Measurements from ENCODE around the gene NHLRC2.

The NHLRC2 gene

DNA sequence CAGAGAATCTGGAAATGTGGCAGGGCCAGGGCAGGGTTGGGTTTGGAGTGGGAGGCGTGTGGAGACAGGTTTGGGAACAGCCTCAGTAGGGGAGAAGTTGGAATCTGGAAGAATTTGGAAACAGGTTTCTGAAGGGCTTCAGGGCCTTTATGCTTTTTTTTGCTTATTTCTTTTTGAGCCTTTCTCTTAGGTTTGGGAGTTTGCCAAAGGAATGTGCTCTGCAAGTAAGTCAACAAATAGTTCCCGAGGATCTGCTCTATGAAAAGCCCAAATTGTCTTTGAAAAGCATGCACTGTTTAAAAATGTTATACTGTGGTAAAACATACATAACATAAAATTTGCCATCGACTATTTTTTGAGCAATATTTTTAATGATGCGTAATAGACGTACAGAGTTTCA, 102.6 kb downstream of the NHLRC2 start:
- FAIRE-seq (no peak), DNase-seq (ENCODE audit: insufficient read length, low spot score) (no peak)
- TF ChIP-seq, protein P1, sequence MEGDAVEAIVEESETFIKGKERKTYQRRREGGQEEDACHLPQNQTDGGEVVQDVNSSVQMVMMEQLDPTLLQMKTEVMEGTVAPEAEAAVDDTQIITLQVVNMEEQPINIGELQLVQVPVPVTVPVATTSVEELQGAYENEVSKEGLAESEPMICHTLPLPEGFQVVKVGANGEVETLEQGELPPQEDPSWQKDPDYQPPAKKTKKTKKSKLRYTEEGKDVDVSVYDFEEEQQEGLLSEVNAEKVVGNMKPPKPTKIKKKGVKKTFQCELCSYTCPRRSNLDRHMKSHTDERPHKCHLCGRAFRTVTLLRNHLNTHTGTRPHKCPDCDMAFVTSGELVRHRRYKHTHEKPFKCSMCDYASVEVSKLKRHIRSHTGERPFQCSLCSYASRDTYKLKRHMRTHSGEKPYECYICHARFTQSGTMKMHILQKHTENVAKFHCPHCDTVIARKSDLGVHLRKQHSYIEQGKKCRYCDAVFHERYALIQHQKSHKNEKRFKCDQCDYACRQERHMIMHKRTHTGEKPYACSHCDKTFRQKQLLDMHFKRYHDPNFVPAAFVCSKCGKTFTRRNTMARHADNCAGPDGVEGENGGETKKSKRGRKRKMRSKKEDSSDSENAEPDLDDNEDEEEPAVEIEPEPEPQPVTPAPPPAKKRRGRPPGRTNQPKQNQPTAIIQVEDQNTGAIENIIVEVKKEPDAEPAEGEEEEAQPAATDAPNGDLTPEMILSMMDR (IDR thresholded peaks at IDR 0.05; ENCODE audit: insufficient read depth, missing control alignments) = no peak

DNA sequence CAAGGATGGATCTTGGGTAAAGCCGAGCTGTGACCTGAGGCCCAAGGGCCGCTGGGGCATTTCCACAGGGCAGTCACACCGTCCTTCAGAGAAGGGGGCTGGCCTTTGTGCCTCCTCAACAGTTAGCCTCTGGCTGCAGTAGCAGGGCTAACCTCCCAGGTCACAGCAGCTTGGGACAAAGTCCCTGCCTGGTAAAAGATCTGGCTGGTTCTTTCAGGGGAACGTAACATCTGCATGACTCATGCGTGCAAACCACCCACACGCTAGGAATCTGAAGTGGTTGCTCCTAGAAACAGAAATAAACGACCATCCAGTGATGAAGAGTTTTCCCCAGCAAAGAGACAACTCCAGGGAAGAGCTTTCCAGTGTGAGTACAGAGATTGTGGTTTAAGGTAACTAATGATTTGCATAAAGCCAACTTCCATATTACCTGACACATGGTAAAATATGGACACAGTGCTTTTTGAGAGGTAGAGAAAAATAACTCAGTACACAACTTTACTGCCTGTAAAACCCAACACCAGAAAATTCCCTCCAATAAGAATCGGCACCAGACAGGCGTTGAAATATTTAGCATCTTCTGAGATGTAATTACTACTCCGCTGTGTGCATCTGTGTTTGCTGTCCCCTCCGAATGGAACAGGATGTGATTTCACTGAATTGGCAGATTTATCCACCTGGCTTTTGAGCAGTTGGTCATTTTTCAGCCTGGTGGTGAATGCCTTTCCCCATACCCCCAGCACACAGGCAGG, 104.3 kb downstream of the NHLRC2 start:
- FAIRE-seq = no peak
- TF ChIP-seq, protein P1 (IDR thresholded peaks at IDR 0.05; ENCODE audit: insufficient read depth, missing control alignments) = no peak
- DNase-seq (ENCODE audit: insufficient read length, low spot score) = no peak

DNA sequence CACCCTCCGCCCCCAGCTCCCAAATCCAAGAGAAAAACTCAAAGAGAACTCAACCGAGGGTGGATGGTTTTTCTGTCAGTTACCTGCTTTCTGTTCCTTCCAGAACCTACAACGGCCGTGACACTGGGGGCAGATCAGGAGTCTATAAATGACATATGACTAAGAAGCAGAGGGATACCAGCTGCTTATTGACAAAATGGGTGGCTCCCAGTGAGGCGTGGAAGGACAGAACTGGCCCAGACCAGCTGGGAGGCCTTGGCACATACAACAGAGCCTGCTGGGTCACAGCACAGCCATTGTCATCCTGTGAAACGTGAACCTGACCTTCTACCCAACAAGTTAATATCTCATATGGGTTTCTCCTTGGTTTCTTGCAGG, 104.9 kb downstream of the NHLRC2 start:
- TF ChIP-seq, protein P1 (IDR thresholded peaks at IDR 0.05; ENCODE audit: insufficient read depth, missing control alignments) = no peak
- no peak for DNase-seq (ENCODE audit: insufficient read length, low spot score)
- FAIRE-seq = no peak

DNA sequence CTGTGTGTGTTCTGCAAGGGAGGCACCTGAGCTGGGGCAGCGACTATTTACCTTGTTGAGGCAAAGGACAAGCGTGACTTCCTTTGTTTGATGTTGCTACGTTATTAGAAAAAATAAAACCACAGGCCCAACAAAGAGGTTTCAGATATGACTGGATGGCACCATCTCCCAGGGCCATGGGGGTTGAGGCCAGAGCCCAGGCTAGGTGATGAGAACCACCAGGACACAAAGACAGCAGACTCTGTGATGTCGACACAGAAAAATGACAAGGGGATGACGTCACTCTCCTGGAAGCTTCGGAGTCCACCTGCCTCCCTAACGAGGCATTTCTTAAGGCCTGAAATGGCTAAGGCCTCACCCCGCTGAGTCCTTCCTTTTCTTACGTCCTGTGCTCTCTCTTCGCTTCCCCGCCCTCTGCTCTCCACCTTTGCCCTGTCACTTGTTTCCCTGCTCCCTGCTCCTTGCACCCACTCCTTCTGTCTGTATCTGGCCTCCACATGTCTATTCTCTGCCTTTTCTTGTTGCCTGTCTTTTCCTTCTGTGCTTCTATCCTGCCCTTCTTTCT, 106.2 kb downstream of the NHLRC2 start:
- DNase-seq (ENCODE audit: insufficient read length, low spot score) = no peak
- FAIRE-seq = no peak
- TF ChIP-seq, protein P1 (IDR thresholded peaks at IDR 0.05; ENCODE audit: insufficient read depth, missing control alignments) = no peak

DNA sequence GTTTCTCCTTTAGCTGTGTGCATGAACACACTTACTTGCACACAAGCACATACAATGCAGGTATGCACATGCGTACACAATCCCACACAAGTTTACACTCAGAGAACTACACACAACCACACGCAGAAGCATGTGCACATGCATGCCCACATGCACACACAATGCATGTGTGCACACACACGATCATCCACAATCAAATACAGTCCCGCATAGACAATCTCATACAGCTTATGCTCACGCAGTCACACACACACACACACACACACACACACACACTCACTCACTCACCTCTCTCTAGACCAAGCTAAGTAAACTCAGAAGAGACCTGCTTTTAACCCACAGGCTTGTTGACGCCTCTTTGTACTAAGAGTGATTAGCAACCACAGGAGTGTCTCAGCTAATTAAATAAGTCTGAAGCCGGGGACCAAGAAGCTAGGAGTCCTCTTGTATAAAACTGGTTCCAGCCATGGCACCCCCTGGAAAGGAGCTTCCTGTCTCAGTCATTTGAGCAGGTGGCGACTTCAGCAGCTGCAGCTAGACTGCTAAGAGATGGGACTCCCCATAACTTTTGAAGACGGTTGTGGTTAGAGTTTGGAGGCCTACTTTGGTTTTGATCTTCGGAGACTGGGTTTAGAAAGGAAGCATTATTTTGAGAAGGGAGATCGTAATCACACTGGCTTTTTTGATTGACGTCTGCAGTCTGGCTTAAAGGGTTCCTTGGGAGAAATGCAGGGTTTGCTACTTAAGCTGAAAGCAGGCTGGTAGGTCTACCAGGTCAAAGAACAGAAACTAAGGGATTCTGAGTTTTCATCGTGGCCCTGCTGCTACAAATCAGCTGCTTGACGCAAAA, 106.9 kb downstream of the NHLRC2 start:
- FAIRE-seq (no peak), DNase-seq (ENCODE audit: insufficient read length, low spot score) (no peak)
- TF ChIP-seq, protein P1 (IDR thresholded peaks at IDR 0.05; ENCODE audit: insufficient read depth, missing control alignments) = no peak

DNA sequence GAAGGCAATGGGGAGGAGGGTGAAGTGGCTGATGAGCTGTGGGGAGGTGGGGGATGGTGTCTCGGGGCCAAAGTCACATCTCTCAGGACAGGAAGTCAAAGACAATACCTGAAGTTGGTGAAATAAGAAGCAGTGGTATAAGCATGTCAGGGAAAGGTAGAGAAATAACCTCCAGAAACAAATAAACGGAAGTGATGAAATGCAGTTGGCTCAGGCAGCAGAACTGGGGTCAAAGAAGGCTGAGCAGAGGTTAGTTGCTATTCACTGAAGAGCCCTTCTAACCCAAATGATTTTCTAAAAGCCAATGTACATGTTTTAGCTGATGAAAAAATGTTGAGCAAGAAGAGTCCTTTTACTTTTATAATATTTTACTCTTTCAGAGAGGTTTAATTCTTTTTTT, 110.6 kb downstream of the NHLRC2 start:
- TF ChIP-seq, protein P1 (IDR thresholded peaks at IDR 0.05; ENCODE audit: insufficient read depth, missing control alignments) = no peak
- no peak for FAIRE-seq

More for the DNA sequence above, 110.6 kb downstream of the NHLRC2 start:
- no peak for DNase-seq (ENCODE audit: insufficient read length, low spot score)

Measured in D721Med (cell line).